Uterus (tissue), 4 donors: ENCODE measurements around the gene PSMA7. TPM values are rescaled to one million over a fixed set of nuclear protein-coding genes. Genes with fewer than 3 reads are reported as not detected.

ENCODE experiments used
- DNase-seq, 2 donors: peaks; one replicate each; pipeline ENCODE4 v3.0.0-alpha.2; 2019 to 2020
- H3K27ac ChIP-seq, 2 donors: fragments of 200-600 bp; sonication (generic); 1 replicate in 1 of 2; 2 replicates in 1 of 2; pipeline ENCODE4 v1.5.1; 2016 to 2018
- H3K27me3 ChIP-seq, 2 donors: fragments of 200-600 bp; sonication (generic); one replicate each; pipeline ENCODE4 v1.5.1; 2018 to 2019; ENCODE audit warnings: control low read depth in 1 of 2
- H3K36me3 ChIP-seq, 2 donors: fragments of 200-600 bp; sonication (generic); one replicate each; pipeline ENCODE4 v1.5.1; 2019; ENCODE audit warnings: control low read depth in 1 of 2
- H3K4me1 ChIP-seq, 2 donors: fragments of 200-600 bp; sonication (generic); one replicate each; pipeline ENCODE4 v1.5.1; 2018 to 2019; ENCODE audit warnings: control low read depth in 1 of 2
- H3K4me3 ChIP-seq, 2 donors: fragments of 200-600 bp; sonication (generic); 1 replicate in 1 of 2; 2 replicates in 1 of 2; pipeline ENCODE4 v1.5.1; 2018 to 2019; ENCODE audit warnings: mild to moderate bottlenecking in 1 of 2
- H3K9me3 ChIP-seq, 2 donors: fragments of 200-600 bp; sonication (generic); one replicate each; pipeline ENCODE4 v1.5.1; 2019; ENCODE audit warnings: control low read depth in 1 of 2
- CTCF ChIP-seq, 4 experiments: fragments of 200-600 bp in 2 of 4; fragments of 450-650 bp in 2 of 4; sonication (generic) in 2 of 4; IDR thresholded peaks; one replicate each; pipeline ENCODE4 v1.5.1; 2016 to 2019; ENCODE audit warnings: antibody characterized with exemption in 4 of 4, mild to moderate bottlenecking in 2 of 4, moderate library complexity in 1 of 4
- POLR2A ChIP-seq, 2 donors: fragments of 450-650 bp; IDR thresholded peaks; one replicate each; pipeline ENCODE4 v1.6.1; 2016; ENCODE audit warnings: antibody characterized with exemption in 2 of 2, mild to moderate bottlenecking in 1 of 2, moderate library complexity in 1 of 2
- intact Hi-C: fragments of 100-400 bp; cut with DNase I; formaldehyde crosslinking; loops from one replicate; pipeline ENCODE4 v1.15.1; 2023; ENCODE audit warnings: low total_unique reads
- total RNA-seq, 4 donors: library from RNA; depleted of rRNA in 3 of 4; stranded (reverse); fragments of >200 nt in 3 of 4; gene quantifications; one replicate each; pipeline versions ENCODE4 v1.1.0 to v1.2.4, GENCODE V29; 2014 to 2023
- donor health status: DM: yes; HTN: yes; CAD: no.

Gene PSMA7
- total RNA-seq, 4 donors from 2014 or later = 145 to 214 (median 162) TPM

GRCh38 chr20:62186887-62187866, 44.0 kb upstream of the PSMA7 start:
- DNase-seq = no peak
- Histone ChIP-seq H3K27ac (no peak overlapping the region), H3K4me1 (peaks cover 0 to 7% of the 10 kb centered on the region in 2 donors), H3K36me3 (no peaks in the 10 kb centered on the region), H3K4me3 (no peak overlapping the region), H3K9me3 (no peaks in the 10 kb centered on the region), H3K27me3 (no peaks in the 10 kb centered on the region)
- intact Hi-C loops = no loop called here
- no peak for TF ChIP-seq POLR2A (IDR thresholded peaks at IDR 0.05)
- TF ChIP-seq CTCF (IDR thresholded peaks at IDR 0.05) = no peak

GRCh38 chr20:62186096-62186426, 42.9 kb upstream of the PSMA7 start:
- H3K4me1 ChIP-seq = peaks cover 0 to 7% of the 10 kb centered on the region in 2 donors
- no peaks in the 10 kb centered on the region for H3K27me3 ChIP-seq
- no peaks in the 10 kb centered on the region for H3K9me3 ChIP-seq
- no peak for DNase-seq
- H3K27ac ChIP-seq = no peak overlapping the region
- H3K36me3 ChIP-seq = no peaks in the 10 kb centered on the region
- intact Hi-C loops = no loop called here
- TF ChIP-seq POLR2A (IDR thresholded peaks at IDR 0.05) (no peak), CTCF (IDR thresholded peaks at IDR 0.05) (no peak)
- H3K4me3 ChIP-seq = no peak overlapping the region

GRCh38 chr20:62183426-62184142, 40.4 kb upstream of the PSMA7 start:
- Histone ChIP-seq H3K9me3 (no peaks in the 10 kb centered on the region), H3K4me1 (peaks cover 0 to 7% of the 10 kb centered on the region in 2 donors), H3K27ac (peak overlapping the region; percentile 89 to 90), H3K4me3 (peak overlapping the region; percentile 86 to 95), H3K27me3 (no peaks in the 10 kb centered on the region), H3K36me3 (no peaks in the 10 kb centered on the region)
- TF ChIP-seq CTCF (IDR thresholded peaks at IDR 0.05) (no peak), POLR2A (IDR thresholded peaks at IDR 0.05) (no peak)
- no peak for DNase-seq
- intact Hi-C loops = no loop called here

- Histone ChIP-seq H3K9me3 (no peaks in the 10 kb centered on the region), H3K27me3 (no peaks in the 10 kb centered on the region), H3K36me3 (no peaks in the 10 kb centered on the region), H3K27ac (peak within 1 kb of the TSS; percentile 89 to 90), H3K4me1 (peaks cover 0 to 7% of the 10 kb centered on the region in 2 donors), H3K4me3 (peak within 1 kb of the TSS; percentile 86 to 95)
- TF ChIP-seq CTCF (IDR thresholded peaks at IDR 0.05) (peak in 1 of 4 experiments; percentile 36), POLR2A (IDR thresholded peaks at IDR 0.05) (peak; percentile 49 to 82)
- DNase-seq = peak; percentile 93
- intact Hi-C loops = no loop called here
Observed at GRCh38 chr20:62182469-62183425, 39.6 kb upstream of the PSMA7 start, which contains the start of gene MTG2. TSS of gene MTG2 (plus strand) at chr20:62183028. CDS start at chr20:62193421, 10,393 bp downstream.
